Measurements from ENCODE around the gene OR11H7.
"Not testable (repeated sequence)": the region's sequence is repeated elsewhere in the genome, so short reads cannot be mapped to it uniquely, and the experiment has no call there.

Gene OR11H7

GRCh38 chr14:20228681-20229080 lies at the start of gene OR11H7:
OR11H7 (plus strand) TSS chr14:20228981.
- DNase-seq = no peak

GRCh38 chr14:20179218-20179617 lies 49.6 kb upstream of the OR11H7 start:
- DNase-seq = no peak

GRCh38 chr14:20179880-20180279 lies 48.9 kb upstream of the OR11H7 start:
- DNase-seq = no peak

- DNase-seq = no peak
Measured at GRCh38 chr14:20180486-20180885, 48.3 kb upstream of the OR11H7 start.

- DNase-seq = no peak
Measured at GRCh38 chr14:20184181-20184580, 44.6 kb upstream of the OR11H7 start.

GRCh38 chr14:20190596-20190995 lies 38.2 kb upstream of the OR11H7 start, which contains the start of gene OR11G2:
OR11G2 (plus strand) TSS chr14:20190896; CDS start chr14:20197438, 6,542 bp downstream.
- no peak for DNase-seq

GRCh38 chr14:20191396-20191795 lies 37.4 kb upstream of the OR11H7 start:
- DNase-seq = no peak

GRCh38 chr14:20194101-20194500 lies 34.7 kb upstream of the OR11H7 start:
- DNase-seq = no peak

GRCh38 chr14:20195170-20195569 lies 33.6 kb upstream of the OR11H7 start:
- not testable (repeated sequence) for DNase-seq

- DNase-seq = no peak
Measured at GRCh38 chr14:20195911-20196310, 32.9 kb upstream of the OR11H7 start.

- no peak for DNase-seq
Measured at GRCh38 chr14:20197459-20197858, 31.3 kb upstream of the OR11H7 start.

GRCh38 chr14:20198991-20199390 lies 29.8 kb upstream of the OR11H7 start:
- no peak for DNase-seq

GRCh38 chr14:20204721-20205120 lies 24.1 kb upstream of the OR11H7 start:
- DNase-seq = no peak

GRCh38 chr14:20209595-20209994 lies 19.2 kb upstream of the OR11H7 start:
- DNase-seq = no peak

- not testable (repeated sequence) for DNase-seq
Measured at GRCh38 chr14:20212406-20212805, 16.4 kb upstream of the OR11H7 start.

- DNase-seq = no peak
Measured at GRCh38 chr14:20215196-20215595, 13.6 kb upstream of the OR11H7 start.

- DNase-seq = no peak
Measured at GRCh38 chr14:20219033-20219432, 9.7 kb upstream of the OR11H7 start.

- no peak for DNase-seq
Measured at GRCh38 chr14:20223410-20223809, 5.4 kb upstream of the OR11H7 start, which contains the start of gene OR11H6. OR11H6 (plus strand) TSS chr14:20223710; CDS start chr14:20223710, 0 bp downstream.

GRCh38 chr14:20235415-20235814 lies 6.6 kb downstream of the OR11H7 start:
- not testable (repeated sequence) for DNase-seq

- no peak for DNase-seq
Measured at GRCh38 chr14:20247646-20248246, 19.0 kb downstream of the OR11H7 start.

GRCh38 chr14:20262642-20263128 lies 33.9 kb downstream of the OR11H7 start:
- no peak for DNase-seq

- DNase-seq = not testable (repeated sequence)
Measured at GRCh38 chr14:20264361-20264760, 35.6 kb downstream of the OR11H7 start.

- no peak for DNase-seq
Measured at GRCh38 chr14:20274062-20274461, 45.3 kb downstream of the OR11H7 start.

- DNase-seq = no peak
Measured at GRCh38 chr14:20277409-20277808, 48.6 kb downstream of the OR11H7 start.

GRCh38 chr14:20278414-20278813 lies 49.6 kb downstream of the OR11H7 start:
- DNase-seq = no peak
